Omental fat pad (tissue), 4 donors: ENCODE data around the gene MILR1. TPM values are rescaled to one million over a fixed set of nuclear protein-coding genes. Genes with fewer than 3 reads are reported as not detected.

ENCODE experiments used
- ATAC-seq: fragments of 150-250 bp; one replicate; pipeline ENCODE4 v1.9.1; 2016; ENCODE audit warnings: mild to moderate bottlenecking, moderate library complexity; ENCODE audit not compliant: low FRiP score
- DNase-seq: peaks from one replicate; pipeline ENCODE4 v3.0.0-alpha.2; 2019; ENCODE audit warnings: low spot score
- total RNA-seq, 4 donors: library from RNA; depleted of rRNA; stranded (reverse); fragments of >200 nt; gene quantifications; one replicate each; pipeline ENCODE4 v1.1.0, GENCODE V29; 2016
- TF ChIP-seq, protein P1 (sequence below), 3 donors: fragments of 450-650 bp; IDR thresholded peaks; one replicate each; pipeline ENCODE4 v1.5.1; 2016 to 2017; ENCODE audit warnings: antibody characterized with exemption in 3 of 3, mild to moderate bottlenecking in 3 of 3, moderate library complexity in 2 of 3

MILR1 gene
- total RNA-seq, 4 donors from 2014 or later: 7.1 to 25.1 (median 18.2) TPM

DNA sequence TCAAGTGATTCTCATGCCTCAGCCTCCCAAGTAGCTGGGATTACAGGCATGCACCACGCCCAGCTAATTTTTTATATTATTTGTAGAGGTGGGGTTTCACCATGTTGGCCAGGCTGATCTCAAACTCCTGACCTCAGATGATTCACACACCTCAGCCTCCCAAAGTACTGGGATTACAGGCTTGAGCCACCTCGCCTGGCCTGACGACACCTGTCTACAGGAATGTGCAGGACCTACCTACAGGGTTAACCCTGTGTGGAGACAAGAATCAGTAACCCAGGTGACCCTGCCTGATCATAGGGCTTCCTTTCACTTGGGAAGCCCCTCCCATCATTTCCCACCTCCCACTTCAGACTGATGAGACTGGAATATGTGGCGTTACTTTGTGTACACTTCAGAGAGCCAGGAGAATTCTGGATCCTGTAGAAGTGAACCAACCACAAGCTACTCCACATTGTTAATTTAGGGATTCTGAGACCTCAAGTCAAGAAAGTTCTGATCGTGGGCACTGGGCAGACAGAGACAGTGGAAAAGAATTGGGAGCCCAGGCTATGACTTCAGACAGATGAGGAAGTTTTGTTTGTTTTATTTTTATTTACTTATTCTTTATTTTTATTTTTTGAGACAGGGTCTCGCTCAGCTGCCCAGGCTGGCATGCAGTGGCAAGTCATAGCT, 5.7 kb upstream of the MILR1 start:
- DNase-seq: no peak
- no peak for ATAC-seq
- TF ChIP-seq, protein P1, sequence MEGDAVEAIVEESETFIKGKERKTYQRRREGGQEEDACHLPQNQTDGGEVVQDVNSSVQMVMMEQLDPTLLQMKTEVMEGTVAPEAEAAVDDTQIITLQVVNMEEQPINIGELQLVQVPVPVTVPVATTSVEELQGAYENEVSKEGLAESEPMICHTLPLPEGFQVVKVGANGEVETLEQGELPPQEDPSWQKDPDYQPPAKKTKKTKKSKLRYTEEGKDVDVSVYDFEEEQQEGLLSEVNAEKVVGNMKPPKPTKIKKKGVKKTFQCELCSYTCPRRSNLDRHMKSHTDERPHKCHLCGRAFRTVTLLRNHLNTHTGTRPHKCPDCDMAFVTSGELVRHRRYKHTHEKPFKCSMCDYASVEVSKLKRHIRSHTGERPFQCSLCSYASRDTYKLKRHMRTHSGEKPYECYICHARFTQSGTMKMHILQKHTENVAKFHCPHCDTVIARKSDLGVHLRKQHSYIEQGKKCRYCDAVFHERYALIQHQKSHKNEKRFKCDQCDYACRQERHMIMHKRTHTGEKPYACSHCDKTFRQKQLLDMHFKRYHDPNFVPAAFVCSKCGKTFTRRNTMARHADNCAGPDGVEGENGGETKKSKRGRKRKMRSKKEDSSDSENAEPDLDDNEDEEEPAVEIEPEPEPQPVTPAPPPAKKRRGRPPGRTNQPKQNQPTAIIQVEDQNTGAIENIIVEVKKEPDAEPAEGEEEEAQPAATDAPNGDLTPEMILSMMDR (IDR thresholded peaks at IDR 0.05): no peak

DNA sequence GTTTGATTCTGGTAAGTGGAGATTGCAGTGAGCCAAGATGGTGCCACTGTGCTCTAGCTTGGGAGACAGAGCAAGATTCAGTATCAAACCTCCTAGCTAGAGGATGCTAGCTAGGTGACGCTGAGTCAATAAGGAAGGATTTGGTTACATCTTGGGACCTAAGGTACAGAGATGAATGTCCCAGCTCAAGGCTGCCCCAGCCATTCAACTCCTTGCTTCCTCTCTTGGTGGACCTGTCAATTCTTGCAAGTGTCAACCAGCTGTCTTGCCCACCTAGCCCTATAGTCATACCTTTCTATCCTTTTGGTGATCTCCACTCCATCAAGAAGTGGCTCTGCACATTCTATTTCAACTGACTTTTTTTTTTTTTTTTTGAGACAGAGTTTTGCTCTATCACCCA, 1.4 kb upstream of the MILR1 start:
- TF ChIP-seq, protein P1 (IDR thresholded peaks at IDR 0.05): no peak
- DNase-seq (no peak), ATAC-seq (no peak)

DNA sequence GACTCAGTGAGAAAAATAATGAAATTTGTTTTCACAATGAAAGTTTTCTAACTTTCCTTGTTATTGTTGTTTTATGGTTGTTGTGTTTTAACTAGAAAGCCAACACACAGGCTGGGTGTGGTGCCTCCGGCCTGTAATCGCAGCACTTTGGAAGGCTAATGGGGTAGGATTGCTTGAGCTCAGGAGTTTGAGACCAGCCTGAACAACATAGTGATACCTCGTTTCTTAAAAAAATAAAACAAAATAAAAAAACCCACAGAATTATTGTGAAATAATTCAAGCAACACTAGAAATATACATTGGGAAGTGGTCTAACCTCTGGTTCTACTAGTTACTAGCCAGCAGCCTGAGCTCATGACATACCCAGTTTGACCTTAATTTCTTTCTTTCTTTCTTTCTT, 630 bp downstream of the MILR1 start:
- no peak for ATAC-seq
- TF ChIP-seq, protein P1 (IDR thresholded peaks at IDR 0.05): no peak
- no peak for DNase-seq

DNA sequence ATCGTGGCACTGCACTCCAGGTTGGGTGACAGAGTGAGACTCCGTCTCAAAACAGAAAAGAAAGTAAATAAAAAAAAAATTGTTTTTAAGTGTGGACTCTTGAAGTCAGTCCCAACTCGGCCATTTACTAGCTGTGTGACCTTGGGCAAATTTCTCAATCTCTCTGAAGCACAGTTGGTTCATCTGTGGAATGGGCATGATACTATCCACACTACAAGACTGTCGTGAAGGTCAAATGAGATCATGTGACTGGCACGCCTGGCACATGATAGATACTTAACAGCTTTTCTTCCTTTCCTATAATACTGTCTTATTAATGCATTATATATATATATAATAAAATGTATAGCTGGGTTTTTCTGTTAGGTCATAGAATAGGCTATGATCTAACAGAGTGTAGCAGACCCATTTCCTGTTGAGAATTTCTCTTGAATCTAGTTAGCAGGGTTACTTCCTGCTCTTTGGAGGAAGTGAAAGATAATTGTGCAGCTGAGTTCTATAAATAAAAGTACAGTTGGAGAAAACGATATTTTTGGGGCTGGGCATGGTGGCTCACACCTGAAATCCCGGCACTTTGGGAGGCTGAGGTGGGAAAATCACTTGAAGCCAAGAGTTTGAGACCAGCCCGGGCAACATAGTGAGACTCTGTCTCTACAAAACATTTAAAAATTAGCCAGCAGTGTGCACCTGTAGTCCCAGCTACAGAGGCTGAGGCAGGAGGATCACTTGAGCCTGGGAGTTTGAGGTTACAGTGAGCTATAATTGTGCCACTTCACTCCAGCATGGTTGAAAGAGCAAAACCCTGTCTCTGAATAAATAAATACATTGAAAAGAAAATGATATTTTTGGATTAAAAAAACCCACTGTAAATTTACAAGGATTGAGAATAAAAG, 7.3 kb downstream of the MILR1 start:
- no peak for ATAC-seq
- DNase-seq: no peak
- TF ChIP-seq, protein P1 (IDR thresholded peaks at IDR 0.05): no peak

DNA sequence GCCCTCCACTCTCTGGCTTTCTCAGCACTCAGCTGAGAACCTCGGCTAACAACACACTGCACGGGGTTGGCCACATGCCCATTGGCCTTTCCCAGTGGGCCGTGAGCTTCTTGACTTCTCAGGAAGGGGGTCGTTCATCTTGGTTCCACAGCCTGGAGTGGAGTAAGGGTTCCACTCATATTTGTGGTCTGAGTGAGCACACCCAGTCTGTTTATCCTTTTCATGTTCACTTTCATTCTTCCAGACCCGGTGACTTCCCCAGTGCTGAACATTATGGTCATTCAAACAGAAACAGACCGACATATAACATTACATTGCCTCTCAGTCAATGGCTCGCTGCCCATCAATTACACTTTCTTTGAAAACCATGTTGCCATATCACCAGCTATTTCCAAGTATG, 8.2 kb downstream of the MILR1 start:
- ATAC-seq (no peak), DNase-seq (no peak)
- TF ChIP-seq, protein P1 (IDR thresholded peaks at IDR 0.05): no peak

DNA sequence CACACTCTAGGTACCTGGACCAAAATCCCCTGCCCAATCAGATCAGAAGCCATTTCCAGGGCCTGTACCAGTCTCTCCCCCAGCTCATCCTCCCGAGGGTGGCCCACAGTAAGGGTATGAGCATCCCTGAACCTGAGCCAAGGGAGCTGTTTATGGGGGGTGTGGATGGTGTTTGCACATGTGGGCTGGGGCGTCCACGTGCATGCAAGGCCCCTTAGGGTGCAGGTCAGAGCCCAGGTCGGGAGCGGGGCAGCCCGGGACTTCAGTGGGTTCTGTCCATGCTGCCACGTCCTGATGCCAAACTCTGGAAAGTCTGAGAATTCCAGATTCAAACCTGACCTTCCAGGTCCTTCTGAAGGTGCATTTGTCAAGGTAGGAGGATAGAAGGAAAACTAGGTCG, 9.8 kb downstream of the MILR1 start:
- TF ChIP-seq, protein P1 (IDR thresholded peaks at IDR 0.05): no peak
- DNase-seq: no peak
- ATAC-seq: no peak
